Breast epithelium (tissue), 4 donors: ENCODE measurements around the gene LCP1. TPM values are rescaled to one million over a fixed set of nuclear protein-coding genes. Genes with fewer than 3 reads are reported as not detected.

Experiments
- DNase-seq, 2 donors: peaks; one replicate each; pipeline ENCODE4 v3.0.0-alpha.2; 2019; ENCODE audit warnings: low spot score in 2 of 2
- H3K27ac ChIP-seq, 2 donors: fragments of 200-600 bp; sonication (generic) in 1 of 2; one replicate each; pipeline ENCODE4 v1.5.1; 2016 to 2019; ENCODE audit warnings: mild to moderate bottlenecking in 1 of 2
- H3K27me3 ChIP-seq, 2 donors: fragments of 200-600 bp; sonication (generic) in 1 of 2; one replicate each; pipeline versions ENCODE4 v1.5.1 to v1.6.0; 2017 to 2019; ENCODE audit warnings: control low read depth in 1 of 2, mild to moderate bottlenecking in 1 of 2
- H3K36me3 ChIP-seq: fragments of 200-600 bp; one replicate; pipeline ENCODE4 v1.5.1; 2019
- H3K4me1 ChIP-seq, 2 donors: fragments of 200-600 bp; sonication (generic); one replicate each; pipeline ENCODE4 v1.5.1; 2016 to 2019; ENCODE audit warnings: control low read depth in 1 of 2
- H3K4me3 ChIP-seq, 3 donors: fragments of 200-600 bp; sonication (generic); 1 replicate in 2 of 3; 2 replicates in 1 of 3; pipeline ENCODE4 v1.5.1; 2016 to 2019; ENCODE audit warnings: mild to moderate bottlenecking in 3 of 3, moderate library complexity in 2 of 3
- H3K9me3 ChIP-seq, 2 donors: fragments of 200-600 bp; sonication (generic) in 1 of 2; one replicate each; pipeline ENCODE4 v1.5.1; 2016 to 2019; ENCODE audit warnings: control low read depth in 1 of 2
- POLR2A ChIP-seq: fragments of 450-650 bp; IDR thresholded peaks from one replicate; pipeline ENCODE4 v1.6.1; 2016; ENCODE audit warnings: antibody characterized with exemption, mild to moderate bottlenecking, moderate library complexity
- POLR2AphosphoS5 ChIP-seq, 3 donors: sonication (generic); formaldehyde crosslinking; IDR thresholded peaks; one replicate each; pipeline ENCODE4 v1.6.1; 2017; ENCODE audit warnings: antibody characterized with exemption in 3 of 3
- intact Hi-C: fragments of 100-400 bp; cut with DNase I; formaldehyde crosslinking; loops from one replicate; pipeline ENCODE4 v1.15.1; 2023; ENCODE audit warnings: low total_unique reads
- total RNA-seq, 3 donors: library from RNA; depleted of rRNA; stranded (reverse); fragments of >200 nt; gene quantifications; one replicate each; pipeline ENCODE4 v1.1.0, GENCODE V29; 2016
- TF ChIP-seq, protein P1 (sequence below), 3 donors: fragments of 450-650 bp; IDR thresholded peaks; one replicate each; pipeline ENCODE4 v1.5.1; 2016 to 2017; ENCODE audit warnings: antibody characterized with exemption in 3 of 3, mild to moderate bottlenecking in 3 of 3, moderate library complexity in 3 of 3

The LCP1 gene
- total RNA-seq, 3 donors from 2014 or later, result 28.2 to 94.9 (median 61.3) TPM

DNA sequence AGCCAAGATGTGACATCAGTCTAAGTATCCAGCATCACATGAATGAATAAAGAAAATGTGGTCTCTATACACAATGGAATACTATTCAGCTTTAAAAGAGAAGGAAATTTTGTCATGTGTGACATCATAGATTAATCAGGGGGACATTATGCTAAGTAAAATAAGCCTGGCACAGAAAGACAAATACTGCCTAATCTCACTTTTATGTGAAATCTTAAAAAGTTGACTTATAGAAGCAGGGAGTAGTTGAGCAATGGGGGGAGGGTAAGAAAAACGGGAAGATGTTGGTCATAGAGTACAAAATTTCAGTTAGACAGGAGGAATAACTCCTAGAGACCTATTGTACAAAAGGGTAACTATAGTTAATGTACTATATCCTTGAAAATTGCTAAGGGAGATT, 10.4 kb upstream of the LCP1 start:
- TF ChIP-seq, protein P1, sequence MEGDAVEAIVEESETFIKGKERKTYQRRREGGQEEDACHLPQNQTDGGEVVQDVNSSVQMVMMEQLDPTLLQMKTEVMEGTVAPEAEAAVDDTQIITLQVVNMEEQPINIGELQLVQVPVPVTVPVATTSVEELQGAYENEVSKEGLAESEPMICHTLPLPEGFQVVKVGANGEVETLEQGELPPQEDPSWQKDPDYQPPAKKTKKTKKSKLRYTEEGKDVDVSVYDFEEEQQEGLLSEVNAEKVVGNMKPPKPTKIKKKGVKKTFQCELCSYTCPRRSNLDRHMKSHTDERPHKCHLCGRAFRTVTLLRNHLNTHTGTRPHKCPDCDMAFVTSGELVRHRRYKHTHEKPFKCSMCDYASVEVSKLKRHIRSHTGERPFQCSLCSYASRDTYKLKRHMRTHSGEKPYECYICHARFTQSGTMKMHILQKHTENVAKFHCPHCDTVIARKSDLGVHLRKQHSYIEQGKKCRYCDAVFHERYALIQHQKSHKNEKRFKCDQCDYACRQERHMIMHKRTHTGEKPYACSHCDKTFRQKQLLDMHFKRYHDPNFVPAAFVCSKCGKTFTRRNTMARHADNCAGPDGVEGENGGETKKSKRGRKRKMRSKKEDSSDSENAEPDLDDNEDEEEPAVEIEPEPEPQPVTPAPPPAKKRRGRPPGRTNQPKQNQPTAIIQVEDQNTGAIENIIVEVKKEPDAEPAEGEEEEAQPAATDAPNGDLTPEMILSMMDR (IDR thresholded peaks at IDR 0.05), result no peak
- TF ChIP-seq POLR2A, result no peak
- no peaks in the 10 kb centered on the region for H3K4me1 ChIP-seq
- H3K36me3 ChIP-seq, result no peaks in the 10 kb centered on the region
- no peak for DNase-seq
- H3K9me3 ChIP-seq, result no peaks in the 10 kb centered on the region
- intact Hi-C loops, result no loop called here
- no peak overlapping the region for H3K4me3 ChIP-seq
- no peaks in the 10 kb centered on the region for H3K27me3 ChIP-seq
- H3K27ac ChIP-seq, result no peak overlapping the region

DNA sequence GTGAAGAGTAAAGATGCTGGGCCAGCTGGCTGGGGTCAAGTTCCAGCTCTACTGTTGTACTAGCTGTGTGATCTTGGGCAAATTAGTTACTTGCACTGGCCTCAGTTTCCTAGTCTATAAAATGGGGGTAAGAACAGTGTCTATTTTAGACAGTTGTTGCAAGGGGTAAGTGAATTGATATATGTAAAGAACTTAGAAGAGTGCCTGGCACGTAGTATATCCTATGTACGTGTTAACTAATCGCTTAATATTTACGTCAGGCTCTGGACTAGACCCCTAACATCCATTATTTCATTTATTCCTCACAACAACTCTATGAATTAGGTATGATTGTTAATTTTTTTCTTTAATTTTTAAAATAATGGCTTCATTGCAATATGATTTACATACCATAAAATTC, 3.7 kb upstream of the LCP1 start:
- H3K36me3 ChIP-seq, result no peaks in the 10 kb centered on the region
- no peak overlapping the region for H3K4me3 ChIP-seq
- no peaks in the 10 kb centered on the region for H3K27me3 ChIP-seq
- no peaks in the 10 kb centered on the region for H3K4me1 ChIP-seq
- TF ChIP-seq POLR2A (no peak), POLR2AphosphoS5 (IDR thresholded peaks at IDR 0.05) (no peak)
- TF ChIP-seq, protein P1 (IDR thresholded peaks at IDR 0.05), result no peak
- DNase-seq, result no peak
- H3K27ac ChIP-seq, result no peak overlapping the region
- H3K9me3 ChIP-seq, result no peaks in the 10 kb centered on the region
- intact Hi-C loops, result no loop called here

DNA sequence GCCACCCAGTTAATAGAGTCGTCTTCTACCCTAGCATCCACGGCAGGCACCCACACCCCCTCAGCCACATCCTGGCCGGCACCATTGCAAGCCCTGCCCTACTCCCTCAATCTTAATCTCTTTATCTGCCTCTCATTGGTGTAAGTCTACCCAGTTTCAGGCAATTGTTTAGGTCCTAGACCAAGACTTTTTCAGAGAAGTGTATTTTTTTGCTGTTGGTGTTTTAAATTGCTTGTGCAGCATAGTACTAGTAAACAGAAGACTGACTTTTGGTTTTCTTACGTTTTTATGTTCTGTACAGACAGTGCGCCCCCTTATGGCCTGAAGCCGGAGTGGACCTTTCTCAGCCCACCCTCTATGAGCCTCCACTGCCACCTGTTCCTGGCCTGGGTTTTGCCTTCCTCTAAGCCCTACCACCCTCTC, 2.3 kb upstream of the LCP1 start:
- no peaks in the 10 kb centered on the region for H3K9me3 ChIP-seq
- no peak overlapping the region for H3K27ac ChIP-seq
- no peaks in the 10 kb centered on the region for H3K27me3 ChIP-seq
- intact Hi-C loops, result no loop called here
- no peak overlapping the region for H3K4me3 ChIP-seq
- no peak for DNase-seq
- TF ChIP-seq POLR2AphosphoS5 (IDR thresholded peaks at IDR 0.05) (no peak), POLR2A (no peak)
- TF ChIP-seq, protein P1 (IDR thresholded peaks at IDR 0.05), result no peak
- H3K4me1 ChIP-seq, result no peaks in the 10 kb centered on the region
- no peaks in the 10 kb centered on the region for H3K36me3 ChIP-seq

DNA sequence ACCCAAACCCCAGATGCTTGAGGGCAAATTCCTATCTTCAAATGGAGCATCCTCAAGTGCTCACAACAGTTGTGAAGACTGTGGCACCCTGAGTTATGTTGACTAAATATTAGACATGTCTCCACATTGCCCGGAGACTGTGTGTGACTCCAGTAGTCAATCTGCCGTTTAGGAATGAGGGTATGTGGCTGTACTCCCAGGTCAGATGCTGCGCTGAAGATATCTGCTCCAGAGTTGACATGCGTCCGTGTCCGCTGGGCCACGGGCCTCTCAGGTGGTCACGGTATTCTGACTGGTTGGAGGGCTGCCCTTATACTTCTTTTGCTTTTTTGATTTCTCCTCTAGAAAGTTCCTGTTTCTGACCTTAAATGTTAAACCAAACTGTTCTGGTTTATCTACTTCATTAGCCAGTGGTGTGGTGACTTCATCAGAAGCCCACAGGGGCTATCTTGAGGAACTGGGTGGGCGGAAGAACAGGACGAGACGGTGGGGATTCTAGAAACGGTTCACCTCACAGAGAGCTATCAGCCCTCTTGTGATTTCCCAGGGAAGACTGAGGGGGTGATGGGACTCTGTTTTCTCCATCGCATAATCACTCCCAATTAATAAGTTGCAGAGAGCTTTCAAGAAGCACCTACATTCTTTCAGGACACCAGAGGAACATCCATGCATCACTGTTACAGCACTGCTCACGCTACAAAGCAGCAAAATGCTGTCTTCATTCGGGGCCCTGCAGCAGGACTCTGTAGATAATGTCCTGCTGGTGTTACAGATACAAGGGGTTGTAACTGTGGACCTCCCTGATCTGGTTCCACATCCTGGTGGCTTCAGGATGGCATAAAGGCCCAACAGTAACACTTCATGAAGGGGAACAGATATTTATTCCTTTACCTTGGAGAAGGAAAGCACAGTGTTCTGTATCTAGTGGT, 1.3 kb upstream of the LCP1 start:
- Histone ChIP-seq H3K27me3 (no peaks in the 10 kb centered on the region), H3K4me3 (peak overlapping the region in 1 of 3 donors; percentile 45), H3K4me1 (no peaks in the 10 kb centered on the region), H3K9me3 (no peaks in the 10 kb centered on the region), H3K36me3 (no peaks in the 10 kb centered on the region), H3K27ac (peak overlapping the region in 1 of 2 donors; percentile 53)
- TF ChIP-seq POLR2AphosphoS5 (IDR thresholded peaks at IDR 0.05), result no peak
- TF ChIP-seq, protein P1 (IDR thresholded peaks at IDR 0.05), result no peak
- TF ChIP-seq POLR2A, result no peak
- intact Hi-C loops, result no loop called here
- DNase-seq, result no peak

DNA sequence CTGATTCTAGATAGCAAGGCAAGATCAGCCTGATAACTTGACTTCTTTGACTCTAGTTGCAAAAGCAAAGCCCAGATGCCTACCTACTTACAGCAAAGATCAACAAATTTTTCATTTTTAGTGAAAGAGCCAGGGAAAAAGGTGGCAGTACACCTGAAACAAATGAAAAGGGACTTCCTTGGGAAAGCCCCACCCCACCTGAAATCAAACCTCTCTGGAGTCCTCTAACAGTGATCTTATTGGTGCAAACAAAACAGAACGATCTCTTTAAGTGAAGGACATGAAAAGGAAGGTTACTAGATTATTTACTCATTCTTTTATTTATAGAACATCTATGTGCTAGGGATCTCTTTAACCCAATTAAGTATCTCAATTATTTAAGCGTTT, 507 bp upstream of the LCP1 start:
- TF ChIP-seq, protein P1 (IDR thresholded peaks at IDR 0.05), result no peak
- H3K4me3 ChIP-seq, result peak overlapping the region in 2 of 3 donors; percentile 45 to 49
- no peak for DNase-seq
- no peaks in the 10 kb centered on the region for H3K4me1 ChIP-seq
- peak overlapping the region; percentile 53 to 54 for H3K27ac ChIP-seq
- no peaks in the 10 kb centered on the region for H3K27me3 ChIP-seq
- no peaks in the 10 kb centered on the region for H3K36me3 ChIP-seq
- intact Hi-C loops, result no loop called here
- H3K9me3 ChIP-seq, result no peaks in the 10 kb centered on the region
